DMS 273 (cell line): ENCODE data around the gene FANCG.
A peak's percentile ranks its signal among the peaks of the same experiment; 100 is the strongest.

Experiments used
- DNase-seq: peaks from one replicate; lab custom pipeline; 2025; ENCODE audit not compliant: unreplicated experiment; lab: John Stamatoyannopoulos, UW

FANCG gene

GRCh38 chr9:35079426-35080341, at the start of gene FANCG:
Gene FANCG (minus strand): TSS chr9:35079942. CDS start chr9:35079524, 418 bp downstream.
- DNase-seq: peak; percentile 97

GRCh38 chr9:35116898-35117551, 37.3 kb upstream of the FANCG start:
- DNase-seq: peak; percentile 96

GRCh38 chr9:35116539-35116897, 36.8 kb upstream of the FANCG start:
- DNase-seq: no peak

- peak; percentile 98 for DNase-seq
These were observed 36.2 kb upstream of the FANCG start, which contains the start of gene ATOSB for GRCh38 chr9:35115680-35116538. Gene ATOSB (minus strand): TSS chr9:35115862. CDS start chr9:35108274, 7,588 bp downstream.

GRCh38 chr9:35114840-35115628, 35.3 kb upstream of the FANCG start:
- DNase-seq: peak; percentile 55

- peak; percentile 94 for DNase-seq
These were observed 34.5 kb upstream of the FANCG start for GRCh38 chr9:35114113-35114839.

GRCh38 chr9:35112257-35113020, 32.7 kb upstream of the FANCG start:
- DNase-seq: no peak

GRCh38 chr9:35111001-35111933, 31.5 kb upstream of the FANCG start:
- peak; percentile 99 for DNase-seq

GRCh38 chr9:35110327-35110761, 30.6 kb upstream of the FANCG start:
- DNase-seq: peak; percentile 86

GRCh38 chr9:35108946-35109575, 29.3 kb upstream of the FANCG start:
- DNase-seq: no peak

GRCh38 chr9:35108461-35108860, 28.7 kb upstream of the FANCG start:
- no peak for DNase-seq

GRCh38 chr9:35107297-35108290, 27.9 kb upstream of the FANCG start:
- no peak for DNase-seq

GRCh38 chr9:35106343-35106730, 26.6 kb upstream of the FANCG start:
- DNase-seq: no peak

GRCh38 chr9:35105571-35106342, 26.0 kb upstream of the FANCG start:
- no peak for DNase-seq

- DNase-seq: no peak
These were observed 25.4 kb upstream of the FANCG start for GRCh38 chr9:35105126-35105525.
